SK-N-SH (cell line): ENCODE data around the gene NPIPB6. TPM values are rescaled to one million over a fixed set of nuclear protein-coding genes. Genes with fewer than 3 reads are reported as not detected.

Experiments used
- CTCF ChIA-PET: fragments of 300-600, 350-600 bp; formaldehyde crosslinking; extraction: SDS; loops from one replicate; lab custom pipeline; 2021; lab: Yijun Ruan, JAX
- POLR2A ChIA-PET: fragments of 350-600 bp; sonication (Branson Sonifier 250); formaldehyde crosslinking; extraction: SDS; loops from one replicate; lab custom pipeline; 2020; ENCODE audit warnings: antibody characterized with exemption, inconsistent platforms; lab: Yijun Ruan, JAX
- DNase-seq: peaks from one replicate; pipeline ENCODE4 v3.0.0; 2012
- H2AFZ ChIP-seq: fragments of 200-600 bp; sonication (generic); 2 replicates; pipeline ENCODE4 v1.8.1; 2016; ENCODE audit warnings: antibody characterized with exemption, mild to moderate bottlenecking, low read depth
- H3F3A ChIP-seq: fragments of 200-600 bp; sonication (generic); replicated peaks from 2 replicates; pipeline ENCODE3; 2016; ENCODE audit warnings: antibody characterized with exemption, mild to moderate bottlenecking; ENCODE audit not compliant: insufficient read depth
- H3K27ac ChIP-seq, 2 experiments: fragments of 200-500 bp in 1 of 2; fragments of 200-600 bp in 1 of 2; sonication (Bioruptor generic) in 1 of 2; sonication (generic), shearing (Covaris generic) in 1 of 2; 2 replicates each; pipeline versions ENCODE4 v1.5.1 to v1.6.1; 2014 to 2016; ENCODE audit warnings: low read depth in 2 of 2, inconsistent platforms in 1 of 2, low read length in 1 of 2, mild to moderate bottlenecking in 1 of 2, mixed read lengths in 1 of 2
- H3K27me3 ChIP-seq: fragments of 200-600 bp; sonication (generic), shearing (Covaris generic); 2 replicates; pipeline ENCODE4 v1.6.1; 2016; ENCODE audit warnings: mixed run types; ENCODE audit not compliant: insufficient read depth
- H3K36me3 ChIP-seq, 2 experiments: fragments of 200-500 bp in 1 of 2; fragments of 200-600 bp in 1 of 2; sonication (Bioruptor generic) in 1 of 2; sonication (generic) in 1 of 2; replicated peaks in 1 of 2; 2 replicates each; pipeline versions ENCODE3 to v1.5.1; 2014 to 2016; ENCODE audit warnings: low read length in 1 of 2, mild to moderate bottlenecking in 1 of 2; ENCODE audit not compliant: insufficient read depth in 2 of 2, control insufficient read depth in 1 of 2
- H3K4me1 ChIP-seq, 2 experiments: fragments of 200-500 bp in 1 of 2; fragments of 200-600 bp in 1 of 2; sonication (Bioruptor generic) in 1 of 2; sonication (generic), shearing (Covaris generic) in 1 of 2; 2 replicates each; pipeline versions ENCODE4 v1.5.1 to v1.6.1; 2014 to 2016; ENCODE audit warnings: low read depth in 1 of 2, low read length in 1 of 2, mixed run types in 1 of 2; ENCODE audit not compliant: insufficient read depth in 2 of 2, control insufficient read depth in 1 of 2
- H3K4me2 ChIP-seq: fragments of 200-600 bp; sonication (generic), shearing (Covaris generic); 2 replicates; pipeline ENCODE4 v1.6.1; 2017; ENCODE audit warnings: mixed run types
- H3K4me3 ChIP-seq, 2 experiments: fragments of 200-500 bp in 1 of 2; fragments of 200-600 bp in 1 of 2; sonication (Bioruptor generic) in 1 of 2; sonication (generic), shearing (Covaris generic) in 1 of 2; 2 replicates each; pipeline versions ENCODE4 v1.5.1 to v1.8.1; 2014 to 2016; ENCODE audit warnings: low read depth in 2 of 2, inconsistent platforms in 1 of 2, low read length in 1 of 2, mild to moderate bottlenecking in 1 of 2, mixed read lengths in 1 of 2, moderate library complexity in 1 of 2
- H3K79me2 ChIP-seq: fragments of 200-600 bp; sonication (generic); 2 replicates; pipeline ENCODE4 v1.8.1; 2017; ENCODE audit warnings: mild to moderate bottlenecking; ENCODE audit not compliant: insufficient read depth
- H3K9ac ChIP-seq: fragments of 200-600 bp; sonication (generic); 2 replicates; pipeline ENCODE4 v1.6.1; 2017; ENCODE audit warnings: mixed run types
- H3K9me2 ChIP-seq: fragments of 200-600 bp; sonication (generic); 2 replicates; pipeline ENCODE4 v1.6.1; 2017; ENCODE audit warnings: mixed run types
- H3K9me3 ChIP-seq: fragments of 200-600 bp; sonication (generic); 2 replicates; pipeline ENCODE4 v1.6.1; 2017; ENCODE audit warnings: mixed run types, mild to moderate bottlenecking, moderate library complexity
- H4K20me1 ChIP-seq: fragments of 200-600 bp; sonication (generic); 2 replicates; pipeline ENCODE4 v1.6.1; 2017; ENCODE audit warnings: mild to moderate bottlenecking, mixed run types; ENCODE audit not compliant: insufficient read depth
- CTCF ChIP-seq: fragments of 200-600 bp; sonication (generic); IDR thresholded peaks from 2 replicates; pipeline ENCODE4 v1.6.1; 2017; ENCODE audit warnings: antibody characterized with exemption, mild to moderate bottlenecking, moderate library complexity
- ELF1 ChIP-seq: IDR thresholded peaks from 2 replicates; pipeline ENCODE4 v1.4.0; 2012
- EZH2phosphoT487 ChIP-seq: fragments of 200-600 bp; sonication (generic); IDR thresholded peaks from 2 replicates; pipeline ENCODE4 v1.6.1; 2017; ENCODE audit warnings: low read depth, mixed run types, mild to moderate bottlenecking, antibody characterized with exemption, moderate library complexity, borderline replicate concordance
- FOXJ3 ChIP-seq: sonication (generic); formaldehyde crosslinking; IDR thresholded peaks from 2 replicates; pipeline ENCODE4 v1.5.1; 2020; ENCODE audit warnings: mild to moderate bottlenecking, missing genetic modification reagents
- FOXM1 ChIP-seq: IDR thresholded peaks from 2 replicates; pipeline ENCODE4 v1.4.0; 2012; ENCODE audit warnings: low read depth, mild to moderate bottlenecking
- JUND ChIP-seq: IDR thresholded peaks from 2 replicates; pipeline ENCODE4 v1.4.0; 2012
- NRF1 ChIP-seq: IDR thresholded peaks from 2 replicates; pipeline ENCODE4 v1.6.1; 2012; ENCODE audit warnings: low read depth, mild to moderate bottlenecking, low read length
- RAD21 ChIP-seq: IDR thresholded peaks from 2 replicates; pipeline ENCODE4 v1.6.1; 2012; ENCODE audit warnings: mild to moderate bottlenecking, low read length
- RCOR1 ChIP-seq: fragments of 150-350 bp; IDR thresholded peaks from 2 replicates; pipeline ENCODE4 v1.6.1; 2017; ENCODE audit warnings: antibody characterized with exemption, low read length
- REST ChIP-seq: IDR thresholded peaks from 2 replicates; pipeline ENCODE4 v1.6.1; 2012; ENCODE audit warnings: mild to moderate bottlenecking, low read depth, low read length, moderate library complexity
- RFX5 ChIP-seq: IDR thresholded peaks from 2 replicates; pipeline ENCODE4 v1.6.1; 2012; ENCODE audit warnings: mild to moderate bottlenecking, improper control_type of control experiment, low read length
- RXRA ChIP-seq: IDR thresholded peaks from 2 replicates; pipeline ENCODE4 v1.4.0; 2012; ENCODE audit warnings: low read depth, mild to moderate bottlenecking, borderline replicate concordance
- SIN3A ChIP-seq: IDR thresholded peaks from 2 replicates; pipeline ENCODE4 v1.6.1; 2012; ENCODE audit warnings: low read depth, mild to moderate bottlenecking, low read length, moderate library complexity, borderline replicate concordance
- SMC3 ChIP-seq: IDR thresholded peaks from 2 replicates; pipeline ENCODE4 v1.6.1; 2012; ENCODE audit warnings: low read depth, low read length, improper control_type of control experiment
- TAF1 ChIP-seq: IDR thresholded peaks from 2 replicates; pipeline ENCODE4 v1.6.1; 2012; ENCODE audit warnings: low read depth, mild to moderate bottlenecking, low read length, moderate library complexity, borderline replicate concordance
- TCF12 ChIP-seq: IDR thresholded peaks from 2 replicates; pipeline ENCODE4 v1.4.0; 2012
- TEAD4 ChIP-seq: IDR thresholded peaks from 2 replicates; pipeline ENCODE4 v1.4.0; 2012; ENCODE audit warnings: mild to moderate bottlenecking, borderline replicate concordance; ENCODE audit not compliant: insufficient read depth
- USF1 ChIP-seq: IDR thresholded peaks from 2 replicates; pipeline ENCODE4 v1.4.0; 2012; ENCODE audit warnings: low read depth, borderline replicate concordance
- YY1 ChIP-seq: IDR thresholded peaks from 2 replicates; pipeline ENCODE4 v1.4.0; 2012; ENCODE audit warnings: low read depth, mild to moderate bottlenecking
- WGBS: methylation state at CpG from one replicate; pipeline ENCODE4 v1.1.6; 2017; ENCODE audit warnings: low lambda C conversion rate; 5-methylcytosine and 5-hydroxymethylcytosine counted together
- polyA plus RNA-seq, 3 experiments: library from polyadenylated mRNA; depleted of rRNA; stranded (reverse); fragments of >200 nt; gene quantifications; 2 replicates each; pipeline ENCODE4 v1.2.3, GENCODE V29; 2012
- TF ChIP-seq, protein P1 (sequence below): IDR thresholded peaks from 2 replicates; pipeline ENCODE4 v1.4.0; 2012; ENCODE audit warnings: low read depth
- TF ChIP-seq, protein P2 (sequence below): IDR thresholded peaks from 2 replicates; pipeline ENCODE4 v1.4.0; 2012; ENCODE audit warnings: low read depth, borderline replicate concordance

Gene NPIPB6
- polyA plus RNA-seq, 1 of the 3 experiments (the other 2 are of a cell fraction): 0.35 TPM

- H3K27ac ChIP-seq: no peak overlapping the region
- no peaks in the 10 kb centered on the region for H4K20me1 ChIP-seq
- no peak overlapping the region for H3K4me2 ChIP-seq
- H3F3A ChIP-seq: no peaks in the 10 kb centered on the region
- no peaks in the 10 kb centered on the region for H3K79me2 ChIP-seq
- 82% methylated on average over 2 of the region's 2 CpGs for WGBS
- ChIA-PET CTCF (interaction anchor here (0.6 to 8.0 kb wide), 3 partner anchors 18 to 20 kb away, joined by 3 to 47 read pairs (median 15); no protein-coding TSS in a partner anchor), POLR2A (no interaction called here)
- H3K9me3 ChIP-seq: no peaks in the 10 kb centered on the region
- no peak overlapping the region for H2AFZ ChIP-seq
- no peak for TF ChIP-seq RXRA
- TF ChIP-seq JUND: no peak
- no peak for TF ChIP-seq FOXJ3
- no peak for TF ChIP-seq YY1
- no peak for TF ChIP-seq TEAD4
- no peak for TF ChIP-seq EZH2phosphoT487
- no peak for TF ChIP-seq RFX5
- no peak for TF ChIP-seq NRF1
- no peak for TF ChIP-seq FOXM1
- TF ChIP-seq, protein P1, sequence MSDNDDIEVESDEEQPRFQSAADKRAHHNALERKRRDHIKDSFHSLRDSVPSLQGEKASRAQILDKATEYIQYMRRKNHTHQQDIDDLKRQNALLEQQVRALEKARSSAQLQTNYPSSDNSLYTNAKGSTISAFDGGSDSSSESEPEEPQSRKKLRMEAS: no peak
- no peak for TF ChIP-seq RCOR1
- TF ChIP-seq SMC3: no peak
- TF ChIP-seq SIN3A: no peak
- no peak for TF ChIP-seq REST
- no peak for TF ChIP-seq ELF1
- TF ChIP-seq RAD21: no peak
- H3K27me3 ChIP-seq: 0 out of 2 replicates have a peak, but pooled peaks cover 10% of the 10 kb centered on the region
- H3K9ac ChIP-seq: no peak overlapping the region
- DNase-seq: no peak
- H3K4me1 ChIP-seq: peaks cover 0 to 17% of the 10 kb centered on the region in 2 experiments; a peak in 1 of 4 replicates
- H3K9me2 ChIP-seq: no peaks in the 10 kb centered on the region
- H3K36me3 ChIP-seq: no peaks in the 10 kb centered on the region
- H3K4me3 ChIP-seq: no peak overlapping the region
These were observed 66.0 kb downstream of the NPIPB6 start for GRCh38 chr16:28297308-28297707.

- POLR2A ChIA-PET: no interaction called here
- Histone ChIP-seq H3K9ac (no peak overlapping the region), H3K79me2 (no peaks in the 10 kb centered on the region), H3K9me2 (no peaks in the 10 kb centered on the region), H3K4me1 (peaks cover 3 to 17% of the 10 kb centered on the region in 2 experiments; a peak in 1 of 4 replicates), H3K4me2 (no peak overlapping the region), H2AFZ (no peak overlapping the region), H3K36me3 (no peaks in the 10 kb centered on the region), H3K4me3 (peak overlapping the region in 1 of 2 experiments; percentile 14; a peak in 1 of 4 replicates), H3K27me3 (0 out of 2 replicates have a peak, but pooled peaks cover 10% of the 10 kb centered on the region), H3K27ac (peak overlapping the region in 1 of 2 experiments; percentile 14; a peak in 1 of 4 replicates), H4K20me1 (no peaks in the 10 kb centered on the region), H3K9me3 (no peaks in the 10 kb centered on the region), H3F3A (peaks cover 4% of the 10 kb centered on the region)
- CTCF ChIA-PET: interaction anchor here (1.2 to 10.5 kb wide), 3 partner anchors 17 to 26 kb away, joined by 3 to 82 read pairs (median 47); no protein-coding TSS in a partner anchor
- DNase-seq: no peak
- WGBS: 86% methylated on average over 11 of the region's 11 CpGs
- no peak for TF ChIP-seq TEAD4
- no peak for TF ChIP-seq CTCF
- TF ChIP-seq, protein P2, sequence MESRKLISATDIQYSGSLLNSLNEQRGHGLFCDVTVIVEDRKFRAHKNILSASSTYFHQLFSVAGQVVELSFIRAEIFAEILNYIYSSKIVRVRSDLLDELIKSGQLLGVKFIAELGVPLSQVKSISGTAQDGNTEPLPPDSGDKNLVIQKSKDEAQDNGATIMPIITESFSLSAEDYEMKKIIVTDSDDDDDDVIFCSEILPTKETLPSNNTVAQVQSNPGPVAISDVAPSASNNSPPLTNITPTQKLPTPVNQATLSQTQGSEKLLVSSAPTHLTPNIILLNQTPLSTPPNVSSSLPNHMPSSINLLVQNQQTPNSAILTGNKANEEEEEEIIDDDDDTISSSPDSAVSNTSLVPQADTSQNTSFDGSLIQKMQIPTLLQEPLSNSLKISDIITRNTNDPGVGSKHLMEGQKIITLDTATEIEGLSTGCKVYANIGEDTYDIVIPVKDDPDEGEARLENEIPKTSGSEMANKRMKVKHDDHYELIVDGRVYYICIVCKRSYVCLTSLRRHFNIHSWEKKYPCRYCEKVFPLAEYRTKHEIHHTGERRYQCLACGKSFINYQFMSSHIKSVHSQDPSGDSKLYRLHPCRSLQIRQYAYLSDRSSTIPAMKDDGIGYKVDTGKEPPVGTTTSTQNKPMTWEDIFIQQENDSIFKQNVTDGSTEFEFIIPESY: no peak
- TF ChIP-seq USF1: no peak
- no peak for TF ChIP-seq NRF1
- no peak for TF ChIP-seq TAF1
- no peak for TF ChIP-seq RAD21
- TF ChIP-seq TCF12: no peak
These were observed 68.0 kb downstream of the NPIPB6 start for GRCh38 chr16:28295276-28295675.
